GM19239 (cell line): ENCODE results near the gene WARS2.

ENCODE experiments used
- DNase-seq: peaks from one replicate; pipeline ENCODE4 v3.0.0; 2011; ENCODE audit warnings: low spot score; ENCODE audit not compliant: insufficient read length
- FAIRE-seq: peaks from 2 replicates; lab custom pipeline; 2011; peaks lifted over from hg19 to GRCh38; lab: Jason Lieb, UNC

Gene WARS2

GRCh38 chr1:119004129-119004527, 136.3 kb downstream of the WARS2 start:
- DNase-seq, result no peak
- no peak for FAIRE-seq

GRCh38 chr1:119003413-119004128, 136.9 kb downstream of the WARS2 start:
- no peak for DNase-seq
- FAIRE-seq, result no peak

GRCh38 chr1:119002028-119002686, 138.3 kb downstream of the WARS2 start:
- FAIRE-seq (no peak), DNase-seq (no peak)

- DNase-seq (no peak), FAIRE-seq (no peak)
Observed at GRCh38 chr1:119001181-119002027, 139.0 kb downstream of the WARS2 start.

DNA sequence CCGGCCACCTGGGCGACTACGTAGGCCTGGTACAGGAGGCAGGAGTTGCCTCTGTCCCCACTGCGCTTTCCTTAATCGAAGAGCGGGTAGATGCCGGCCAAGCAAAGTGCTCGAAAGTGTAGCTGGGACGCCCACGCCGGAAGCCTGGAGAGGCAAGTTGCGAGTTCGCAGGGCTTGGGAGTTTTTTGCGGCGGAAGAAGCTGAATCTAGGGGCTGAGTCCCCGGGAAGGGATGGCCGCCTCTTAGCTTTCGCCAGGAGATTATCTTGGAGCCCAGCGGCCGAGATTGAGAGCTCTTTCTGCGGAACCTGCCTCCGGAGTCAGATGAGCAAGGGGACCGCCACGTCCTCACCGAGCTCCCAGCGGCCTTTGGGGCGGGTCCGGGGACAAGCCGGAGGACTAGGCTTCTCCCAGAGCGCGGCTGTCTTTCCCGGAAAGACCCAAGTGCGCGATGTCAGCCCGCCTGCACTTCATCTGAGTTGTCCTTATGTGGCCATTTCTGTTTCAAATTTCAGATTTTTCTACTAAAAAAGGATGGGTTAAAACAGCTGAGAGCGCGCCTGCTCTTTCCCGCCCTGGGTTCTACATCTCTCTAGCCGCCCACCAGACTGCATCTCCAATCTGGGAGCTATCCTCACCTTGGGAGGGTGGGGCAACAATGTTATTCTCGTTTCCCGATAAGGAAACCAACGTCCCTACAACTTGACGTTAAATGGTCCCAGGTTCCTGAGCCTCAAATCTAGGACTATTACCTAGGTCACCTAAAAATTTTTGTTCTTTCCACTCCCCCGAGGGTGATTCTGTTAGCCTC, 139.9 kb downstream of the WARS2 start:
- FAIRE-seq (peak; percentile 79), DNase-seq (no peak)

DNA sequence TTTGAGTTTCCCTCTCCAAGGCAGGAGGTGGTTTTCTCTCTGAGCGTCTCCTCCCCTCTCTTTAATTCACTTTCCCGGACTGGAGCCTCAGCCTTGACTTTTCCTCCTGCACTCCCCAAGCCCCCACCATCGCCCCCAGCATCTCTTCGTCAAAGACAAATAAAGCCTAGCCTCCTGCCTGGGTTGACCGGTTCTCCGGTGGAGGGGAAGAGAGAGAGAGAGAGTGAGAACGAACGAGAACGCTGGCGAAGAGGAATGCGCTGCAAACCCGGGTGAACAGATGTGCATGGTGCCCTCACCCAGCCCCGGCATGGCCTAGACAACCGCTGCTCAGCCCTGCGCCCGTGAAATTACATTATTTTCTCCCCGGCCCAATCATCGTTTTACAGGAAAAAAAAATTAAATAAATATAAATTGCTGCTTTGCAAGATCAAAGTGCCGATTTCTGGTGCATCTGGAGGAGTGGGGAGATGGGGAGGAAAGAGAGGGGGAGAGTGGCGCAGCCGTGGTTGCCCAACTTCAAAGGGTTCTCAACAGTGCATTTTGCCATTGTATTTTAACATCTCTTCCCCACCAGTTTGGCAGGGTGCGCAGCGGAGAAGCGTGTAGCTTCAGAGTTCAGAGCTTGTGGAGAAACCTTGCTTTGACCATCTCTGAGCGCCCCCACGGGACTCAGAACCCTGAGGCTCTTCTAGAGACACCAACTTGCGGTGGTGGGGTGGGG, 140.9 kb downstream of the WARS2 start:
- no peak for DNase-seq
- FAIRE-seq, result no peak

- DNase-seq (no peak), FAIRE-seq (no peak)
Observed at GRCh38 chr1:118998171-118998570, 142.3 kb downstream of the WARS2 start.

DNA sequence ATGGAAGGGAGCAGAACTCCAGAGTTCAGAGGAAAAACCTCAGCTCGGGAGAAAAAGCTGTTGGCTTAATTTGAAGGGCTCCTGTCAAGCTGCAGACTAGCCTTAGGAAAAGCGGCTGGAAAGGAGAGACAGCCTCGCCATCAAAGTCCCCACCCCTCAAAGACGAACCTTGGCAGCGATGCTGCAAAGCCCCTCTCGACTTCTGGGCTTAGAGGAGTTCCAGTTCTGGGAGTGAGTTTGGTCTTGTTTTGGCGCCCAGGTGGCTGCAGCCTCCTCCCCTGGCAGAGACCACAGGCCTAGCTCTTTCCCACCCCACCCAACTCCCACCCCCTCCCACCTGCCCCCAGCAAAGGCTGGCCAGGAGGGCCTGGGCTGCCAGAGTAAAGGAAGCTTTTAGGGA, 143.2 kb downstream of the WARS2 start:
- no peak for DNase-seq
- no peak for FAIRE-seq

DNA sequence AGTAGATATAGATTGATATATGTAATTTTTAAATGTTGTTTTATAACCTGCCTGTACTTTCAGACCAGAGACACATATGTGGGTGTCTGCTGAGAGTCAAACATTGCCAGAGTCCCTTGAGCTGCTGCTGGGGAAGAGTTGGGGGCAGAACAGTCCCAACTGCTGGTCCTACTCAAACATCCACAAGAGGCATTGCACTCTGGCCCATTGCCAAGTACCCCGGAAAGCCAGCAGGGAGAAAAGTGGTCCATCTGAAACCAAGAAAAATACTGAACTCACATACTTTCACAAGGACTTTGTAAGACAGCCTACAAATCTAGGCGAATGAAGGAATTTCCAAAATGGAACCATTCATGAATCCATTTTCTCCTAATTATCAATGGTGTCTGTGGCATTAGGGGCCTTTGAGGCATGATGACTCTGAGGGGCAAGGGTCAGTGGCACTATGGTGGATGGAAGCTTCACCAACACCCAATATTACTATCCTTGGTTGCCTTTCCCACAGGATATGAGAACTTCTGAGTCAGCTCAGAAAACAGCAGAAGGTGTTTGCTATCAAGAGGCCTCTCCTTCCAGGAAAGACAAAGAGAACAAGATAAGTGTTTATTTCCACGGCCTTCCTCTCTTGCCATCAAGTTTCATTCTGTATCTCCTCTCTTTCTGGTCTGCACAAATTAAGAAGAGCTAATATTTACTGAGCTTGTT, 145.0 kb downstream of the WARS2 start:
- DNase-seq, result no peak
- peak; percentile 68 for FAIRE-seq

DNA sequence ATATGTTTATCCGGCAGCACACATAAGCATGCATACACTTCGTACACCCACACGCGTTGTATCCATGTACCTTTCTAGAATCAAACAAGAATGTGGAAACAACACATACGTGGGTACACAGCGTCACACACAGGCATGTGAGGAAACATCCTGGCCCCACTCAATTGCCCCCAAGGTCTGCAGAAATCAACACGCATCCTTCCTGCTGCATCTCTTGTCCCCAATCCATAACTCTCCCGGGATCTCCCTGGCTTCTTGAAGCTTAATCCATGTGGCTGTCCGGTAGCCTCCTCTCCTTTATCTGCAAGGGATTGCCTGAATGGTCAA, 146.8 kb downstream of the WARS2 start:
- FAIRE-seq (no peak), DNase-seq (no peak)

- DNase-seq (no peak), FAIRE-seq (no peak)
Observed at GRCh38 chr1:118992868-118993699, 147.4 kb downstream of the WARS2 start.

DNA sequence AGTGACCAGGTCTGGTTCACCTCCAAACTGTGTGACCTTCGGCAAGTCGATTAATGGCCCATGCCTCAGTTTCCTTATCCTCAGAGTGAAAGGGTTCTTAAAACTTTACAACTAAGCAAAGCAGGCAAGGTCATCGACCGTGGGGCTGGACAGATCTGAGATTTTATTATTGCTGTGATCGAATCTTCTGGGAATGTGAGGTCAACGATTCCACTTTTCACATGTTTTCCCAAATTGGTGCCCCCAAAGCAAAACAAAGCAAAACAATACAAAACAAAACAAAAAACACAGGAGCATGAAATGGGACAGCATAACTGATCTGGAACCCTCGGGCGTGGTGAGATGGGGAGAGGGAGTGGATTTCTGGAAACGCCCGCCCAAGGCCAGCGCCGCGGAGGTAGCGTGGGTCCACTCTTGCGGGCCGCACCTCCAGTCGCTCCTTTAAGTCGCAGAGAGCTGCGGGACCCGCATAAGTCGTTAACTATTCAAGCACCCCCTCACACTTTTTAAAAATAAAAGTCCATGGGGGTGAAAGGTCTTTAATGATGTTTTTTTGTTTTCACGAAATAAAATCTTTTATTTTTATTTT, 148.1 kb downstream of the WARS2 start:
- peak; percentile 68 for FAIRE-seq

DNA sequence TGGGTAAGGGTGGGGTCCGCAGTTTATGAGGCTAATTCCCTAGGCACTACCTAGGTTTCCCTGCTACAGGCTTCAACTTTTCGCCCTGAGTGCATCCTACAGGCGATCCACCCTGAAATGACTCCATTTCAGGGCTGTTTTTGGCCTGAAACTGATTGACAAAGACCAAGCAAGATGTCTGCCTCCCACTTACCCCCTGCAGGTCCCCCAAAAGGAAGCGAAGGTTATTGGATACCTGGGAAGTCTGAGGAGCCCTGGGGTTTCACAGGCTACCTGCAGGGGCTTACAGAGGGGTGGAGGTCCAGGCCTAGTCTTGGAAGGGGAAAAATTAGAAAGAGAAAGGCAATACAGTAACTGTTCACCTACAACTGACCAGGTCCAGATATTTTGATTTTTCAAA, 149.0 kb downstream of the WARS2 start:
- no peak for FAIRE-seq
- DNase-seq, result no peak

More for the DNA sequence above, 148.1 kb downstream of the WARS2 start:
- no peak for DNase-seq

GRCh38 chr1:118990513-118991152, 149.8 kb downstream of the WARS2 start:
- no peak for FAIRE-seq

DNA sequence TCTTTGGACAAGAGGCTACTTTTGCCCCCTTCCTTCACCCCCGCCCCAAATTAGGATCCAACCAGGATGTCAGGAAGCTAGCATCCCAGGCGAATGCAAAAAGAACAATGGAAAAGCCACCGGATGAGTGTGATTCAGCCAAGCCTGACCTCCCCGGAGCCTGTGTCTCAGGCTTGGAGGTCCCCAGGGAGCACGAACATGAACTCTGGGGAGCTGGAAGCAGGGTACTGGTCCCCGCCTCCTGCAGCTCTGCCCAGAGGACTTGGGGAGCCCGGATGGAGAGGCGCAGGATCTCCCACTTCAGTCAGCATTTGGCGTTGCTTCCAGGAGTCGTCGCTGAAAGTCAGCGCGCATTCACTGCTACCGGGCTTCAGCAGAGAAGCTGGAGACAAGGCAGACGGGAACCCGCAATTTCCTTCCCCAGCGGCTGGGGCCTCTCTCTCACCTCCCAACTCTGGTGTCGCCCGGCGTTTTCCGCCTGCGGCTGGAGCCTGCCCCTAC, 150.5 kb downstream of the WARS2 start:
- DNase-seq, result no peak
- no peak for FAIRE-seq

More at GRCh38 chr1:118990513-118991152, 149.8 kb downstream of the WARS2 start:
- no peak for DNase-seq

- peak; percentile 74 for FAIRE-seq
- no peak for DNase-seq
Observed at GRCh38 chr1:118989006-118989815, 151.2 kb downstream of the WARS2 start.
